ENCODE results near the gene HSPG2.
A peak's percentile ranks its signal among the peaks of the same experiment; 100 is the strongest.

The HSPG2 gene

DNA sequence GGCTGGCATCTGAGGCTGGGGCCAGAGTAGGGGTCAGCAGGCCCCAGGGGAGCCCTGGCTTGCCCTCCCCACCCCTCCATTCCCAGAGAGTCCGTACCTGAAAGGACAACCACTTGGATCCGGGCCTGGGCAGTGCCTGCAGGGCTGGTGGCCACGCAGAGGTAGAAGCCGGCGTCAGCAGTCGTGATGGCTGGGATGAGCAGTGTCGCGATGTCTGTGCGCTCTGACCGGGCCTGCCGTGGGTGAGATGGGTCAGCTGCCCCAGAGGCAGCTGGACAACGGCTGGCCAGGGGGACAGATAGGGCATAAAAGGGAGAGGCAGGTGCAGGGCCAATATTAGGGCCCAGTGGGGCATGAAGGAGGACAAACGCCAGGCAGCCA lies 82.4 kb downstream of the HSPG2 start:
- intact Hi-C loops (cut with DNase I; ENCODE audit: low total_unique reads), result no loop called here
- Histone ChIP-seq H3K36me3 (peaks cover 99 to 100% (median 100%) of the 10 kb centered on the region in 3 donors), H3K27me3 (no peaks in the 10 kb centered on the region), H3K9me3 (no peaks in the 10 kb centered on the region), H3K4me1 (no peaks in the 10 kb centered on the region), H3K4me3 (no peak overlapping the region), H3K27ac (no peak overlapping the region)
- DNase-seq, result no peak
- TF ChIP-seq, protein P1, sequence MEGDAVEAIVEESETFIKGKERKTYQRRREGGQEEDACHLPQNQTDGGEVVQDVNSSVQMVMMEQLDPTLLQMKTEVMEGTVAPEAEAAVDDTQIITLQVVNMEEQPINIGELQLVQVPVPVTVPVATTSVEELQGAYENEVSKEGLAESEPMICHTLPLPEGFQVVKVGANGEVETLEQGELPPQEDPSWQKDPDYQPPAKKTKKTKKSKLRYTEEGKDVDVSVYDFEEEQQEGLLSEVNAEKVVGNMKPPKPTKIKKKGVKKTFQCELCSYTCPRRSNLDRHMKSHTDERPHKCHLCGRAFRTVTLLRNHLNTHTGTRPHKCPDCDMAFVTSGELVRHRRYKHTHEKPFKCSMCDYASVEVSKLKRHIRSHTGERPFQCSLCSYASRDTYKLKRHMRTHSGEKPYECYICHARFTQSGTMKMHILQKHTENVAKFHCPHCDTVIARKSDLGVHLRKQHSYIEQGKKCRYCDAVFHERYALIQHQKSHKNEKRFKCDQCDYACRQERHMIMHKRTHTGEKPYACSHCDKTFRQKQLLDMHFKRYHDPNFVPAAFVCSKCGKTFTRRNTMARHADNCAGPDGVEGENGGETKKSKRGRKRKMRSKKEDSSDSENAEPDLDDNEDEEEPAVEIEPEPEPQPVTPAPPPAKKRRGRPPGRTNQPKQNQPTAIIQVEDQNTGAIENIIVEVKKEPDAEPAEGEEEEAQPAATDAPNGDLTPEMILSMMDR (IDR thresholded peaks at IDR 0.05), result no peak

DNA sequence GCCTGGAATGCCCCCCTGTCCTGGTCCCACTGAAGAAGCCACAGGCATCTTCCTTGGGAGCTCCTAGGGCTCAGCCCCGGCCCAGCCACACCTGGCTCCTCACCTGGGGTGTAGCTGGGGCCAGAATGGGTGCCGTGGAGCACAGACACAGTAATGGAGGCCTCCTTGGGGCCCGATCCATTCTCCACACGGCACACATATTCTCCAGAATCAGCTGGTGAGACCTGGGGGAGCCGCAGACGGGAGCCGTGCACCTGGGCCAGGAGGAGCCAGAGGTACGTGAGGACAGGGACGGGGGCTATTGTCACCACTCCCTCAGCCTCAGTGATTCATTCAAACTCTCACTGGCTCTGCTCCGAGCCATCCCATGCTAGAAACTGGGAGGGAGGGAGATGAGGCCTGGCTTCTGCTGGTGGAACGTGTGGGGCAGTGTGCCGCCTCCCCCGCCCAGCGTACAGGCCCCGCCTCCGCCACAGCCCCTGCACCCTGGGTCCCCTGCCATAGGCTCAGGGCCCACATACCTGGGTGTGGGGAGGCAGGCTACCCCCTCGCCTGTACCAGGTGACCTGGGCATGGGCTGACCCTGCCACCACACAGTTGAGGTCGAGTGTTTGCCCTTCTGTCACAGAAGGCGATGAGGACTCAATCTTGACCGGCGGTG lies 82.9 kb downstream of the HSPG2 start:
- TF ChIP-seq, protein P1 (IDR thresholded peaks at IDR 0.05), result no peak
- DNase-seq, result no peak
- Histone ChIP-seq H3K27ac (no peak overlapping the region), H3K4me1 (no peaks in the 10 kb centered on the region), H3K27me3 (no peaks in the 10 kb centered on the region), H3K4me3 (no peak overlapping the region), H3K9me3 (no peaks in the 10 kb centered on the region), H3K36me3 (peaks cover 99 to 100% (median 100%) of the 10 kb centered on the region in 3 donors)
- intact Hi-C loops (cut with DNase I; ENCODE audit: low total_unique reads), result no loop called here

DNA sequence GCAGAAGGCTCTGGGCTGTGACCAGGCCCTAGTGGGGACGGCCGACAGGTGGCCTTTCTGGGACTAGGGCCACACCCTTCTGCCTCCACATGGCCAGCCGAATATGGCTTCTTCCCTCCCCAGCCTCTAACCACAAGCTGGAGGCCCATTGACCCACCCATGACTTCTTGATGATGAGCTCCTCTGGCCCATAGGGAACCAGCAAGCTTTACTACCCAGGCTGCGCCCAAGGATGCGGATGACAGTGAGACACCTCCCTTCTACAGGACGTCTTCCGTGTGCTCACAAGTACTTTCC lies 84.0 kb downstream of the HSPG2 start:
- H3K36me3 ChIP-seq, result peaks cover 99 to 100% (median 100%) of the 10 kb centered on the region in 3 donors
- TF ChIP-seq, protein P1 (IDR thresholded peaks at IDR 0.05), result no peak
- no peak overlapping the region for H3K4me3 ChIP-seq
- no peaks in the 10 kb centered on the region for H3K27me3 ChIP-seq
- H3K9me3 ChIP-seq, result no peaks in the 10 kb centered on the region
- peak overlapping the region in 1 of 2 donors; percentile 2 for H3K27ac ChIP-seq
- no peak for DNase-seq
- no peaks in the 10 kb centered on the region for H3K4me1 ChIP-seq
- intact Hi-C loops (cut with DNase I; ENCODE audit: low total_unique reads), result no loop called here

GRCh38 chr1:21852282-21853130 lies 84.6 kb downstream of the HSPG2 start:
- TF ChIP-seq, protein P1 (IDR thresholded peaks at IDR 0.05), result no peak
- no peaks in the 10 kb centered on the region for H3K27me3 ChIP-seq
- DNase-seq, result no peak
- no peaks in the 10 kb centered on the region for H3K4me1 ChIP-seq
- H3K4me3 ChIP-seq, result no peak overlapping the region
- H3K36me3 ChIP-seq, result peaks cover 99 to 100% (median 100%) of the 10 kb centered on the region in 3 donors
- no peaks in the 10 kb centered on the region for H3K9me3 ChIP-seq
- intact Hi-C loops (cut with DNase I; ENCODE audit: low total_unique reads), result no loop called here
- peak overlapping the region in 1 of 2 donors; percentile 2 for H3K27ac ChIP-seq

GRCh38 chr1:21851430-21852250 lies 85.5 kb downstream of the HSPG2 start:
- TF ChIP-seq, protein P1 (IDR thresholded peaks at IDR 0.05), result no peak
- Histone ChIP-seq H3K27ac (no peak overlapping the region), H3K9me3 (no peaks in the 10 kb centered on the region), H3K4me3 (no peak overlapping the region), H3K4me1 (no peaks in the 10 kb centered on the region), H3K27me3 (no peaks in the 10 kb centered on the region), H3K36me3 (peaks cover 99 to 100% (median 100%) of the 10 kb centered on the region in 3 donors)
- intact Hi-C loops (cut with DNase I; ENCODE audit: low total_unique reads), result no loop called here
- no peak for DNase-seq

Data from tibial artery (tissue), 4 donors.